Measurements from ENCODE around the gene CCL21.

The CCL21 gene

DNA sequence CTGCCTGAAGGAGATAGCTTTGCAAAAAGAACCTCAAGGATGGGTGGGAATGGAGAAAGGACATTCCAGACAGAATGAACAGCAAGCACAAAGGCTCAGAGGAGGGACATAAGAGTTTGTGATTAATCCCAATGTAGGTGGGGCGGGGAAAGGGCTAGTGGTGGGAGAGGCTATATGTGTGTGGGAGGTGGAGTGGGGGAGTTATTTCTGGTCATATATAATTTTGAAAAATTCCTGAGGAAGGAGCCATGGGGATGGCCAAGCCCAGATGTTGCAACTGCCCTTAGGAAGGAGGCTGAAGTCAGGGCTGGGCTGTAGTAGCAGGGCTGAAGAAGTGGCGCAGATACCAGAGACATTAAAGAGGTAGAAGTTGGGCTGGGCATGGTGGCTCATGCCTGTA lies 34.1 kb downstream of the CCL21 start:
- TF ChIP-seq, protein P1, sequence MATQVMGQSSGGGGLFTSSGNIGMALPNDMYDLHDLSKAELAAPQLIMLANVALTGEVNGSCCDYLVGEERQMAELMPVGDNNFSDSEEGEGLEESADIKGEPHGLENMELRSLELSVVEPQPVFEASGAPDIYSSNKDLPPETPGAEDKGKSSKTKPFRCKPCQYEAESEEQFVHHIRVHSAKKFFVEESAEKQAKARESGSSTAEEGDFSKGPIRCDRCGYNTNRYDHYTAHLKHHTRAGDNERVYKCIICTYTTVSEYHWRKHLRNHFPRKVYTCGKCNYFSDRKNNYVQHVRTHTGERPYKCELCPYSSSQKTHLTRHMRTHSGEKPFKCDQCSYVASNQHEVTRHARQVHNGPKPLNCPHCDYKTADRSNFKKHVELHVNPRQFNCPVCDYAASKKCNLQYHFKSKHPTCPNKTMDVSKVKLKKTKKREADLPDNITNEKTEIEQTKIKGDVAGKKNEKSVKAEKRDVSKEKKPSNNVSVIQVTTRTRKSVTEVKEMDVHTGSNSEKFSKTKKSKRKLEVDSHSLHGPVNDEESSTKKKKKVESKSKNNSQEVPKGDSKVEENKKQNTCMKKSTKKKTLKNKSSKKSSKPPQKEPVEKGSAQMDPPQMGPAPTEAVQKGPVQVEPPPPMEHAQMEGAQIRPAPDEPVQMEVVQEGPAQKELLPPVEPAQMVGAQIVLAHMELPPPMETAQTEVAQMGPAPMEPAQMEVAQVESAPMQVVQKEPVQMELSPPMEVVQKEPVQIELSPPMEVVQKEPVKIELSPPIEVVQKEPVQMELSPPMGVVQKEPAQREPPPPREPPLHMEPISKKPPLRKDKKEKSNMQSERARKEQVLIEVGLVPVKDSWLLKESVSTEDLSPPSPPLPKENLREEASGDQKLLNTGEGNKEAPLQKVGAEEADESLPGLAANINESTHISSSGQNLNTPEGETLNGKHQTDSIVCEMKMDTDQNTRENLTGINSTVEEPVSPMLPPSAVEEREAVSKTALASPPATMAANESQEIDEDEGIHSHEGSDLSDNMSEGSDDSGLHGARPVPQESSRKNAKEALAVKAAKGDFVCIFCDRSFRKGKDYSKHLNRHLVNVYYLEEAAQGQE (IDR thresholded peaks at IDR 0.05; ENCODE audit: insufficient replicate concordance, low read depth): no peak
- TF ChIP-seq, protein P2, sequence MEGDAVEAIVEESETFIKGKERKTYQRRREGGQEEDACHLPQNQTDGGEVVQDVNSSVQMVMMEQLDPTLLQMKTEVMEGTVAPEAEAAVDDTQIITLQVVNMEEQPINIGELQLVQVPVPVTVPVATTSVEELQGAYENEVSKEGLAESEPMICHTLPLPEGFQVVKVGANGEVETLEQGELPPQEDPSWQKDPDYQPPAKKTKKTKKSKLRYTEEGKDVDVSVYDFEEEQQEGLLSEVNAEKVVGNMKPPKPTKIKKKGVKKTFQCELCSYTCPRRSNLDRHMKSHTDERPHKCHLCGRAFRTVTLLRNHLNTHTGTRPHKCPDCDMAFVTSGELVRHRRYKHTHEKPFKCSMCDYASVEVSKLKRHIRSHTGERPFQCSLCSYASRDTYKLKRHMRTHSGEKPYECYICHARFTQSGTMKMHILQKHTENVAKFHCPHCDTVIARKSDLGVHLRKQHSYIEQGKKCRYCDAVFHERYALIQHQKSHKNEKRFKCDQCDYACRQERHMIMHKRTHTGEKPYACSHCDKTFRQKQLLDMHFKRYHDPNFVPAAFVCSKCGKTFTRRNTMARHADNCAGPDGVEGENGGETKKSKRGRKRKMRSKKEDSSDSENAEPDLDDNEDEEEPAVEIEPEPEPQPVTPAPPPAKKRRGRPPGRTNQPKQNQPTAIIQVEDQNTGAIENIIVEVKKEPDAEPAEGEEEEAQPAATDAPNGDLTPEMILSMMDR (IDR thresholded peaks at IDR 0.05; ENCODE audit: insufficient read depth, low read length): no peak
- TF ChIP-seq GABPA (IDR thresholded peaks at IDR 0.05; ENCODE audit: low read depth) (no peak), SPI1 (IDR thresholded peaks at IDR 0.05; ENCODE audit: borderline replicate concordance, low read depth) (no peak), POLR2AphosphoS5 (IDR thresholded peaks at IDR 0.05; ENCODE audit: low read depth) (no peak)
- Histone ChIP-seq H3K27ac (replicated peaks) (no peak overlapping the region), H3K27me3 (ENCODE audit: insufficient read depth, poor library complexity, severe bottlenecking) (no peaks in the 10 kb centered on the region), H3K4me3 (replicated peaks; ENCODE audit: insufficient read depth, low read length) (no peak overlapping the region)
- no peak for DNase-seq (ENCODE audit: low read depth in 1 of 2, low spot score in 1 of 2)

DNA sequence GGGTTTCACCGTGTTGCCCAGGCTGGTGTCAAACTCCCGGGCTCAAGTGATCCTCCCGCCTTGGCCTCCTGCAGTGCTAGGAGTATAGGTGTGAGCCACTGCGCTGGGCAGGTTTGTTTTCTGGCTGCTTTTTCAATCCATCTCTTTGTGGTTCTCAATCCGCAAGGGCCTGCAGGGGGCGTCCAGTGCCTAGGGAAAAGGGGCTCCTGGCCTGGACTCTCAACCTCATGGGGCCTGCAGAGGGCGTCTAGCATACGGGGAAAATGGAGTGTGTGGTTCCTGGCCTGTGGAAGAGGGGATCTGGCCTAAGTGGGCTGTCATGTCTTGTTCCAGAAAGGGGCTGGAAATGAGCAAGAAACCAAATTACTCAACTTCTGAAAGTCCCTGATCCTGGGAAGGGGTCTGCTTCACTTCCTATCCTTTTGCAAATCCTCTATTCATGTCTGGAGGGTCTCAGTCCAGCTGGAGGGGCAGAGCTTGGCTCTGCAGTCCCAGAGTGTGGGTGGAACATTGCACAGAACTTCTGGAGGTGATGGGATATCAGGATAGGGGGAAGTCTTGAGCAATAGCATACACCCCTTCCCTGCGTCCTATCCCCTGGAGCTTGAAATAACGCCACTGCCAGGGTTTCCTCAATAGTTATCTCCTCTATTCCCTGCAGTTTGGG lies 34.8 kb downstream of the CCL21 start:
- Histone ChIP-seq H3K4me3 (replicated peaks; ENCODE audit: insufficient read depth, low read length) (no peak overlapping the region), H3K27ac (replicated peaks) (no peak overlapping the region), H3K27me3 (ENCODE audit: insufficient read depth, poor library complexity, severe bottlenecking) (no peaks in the 10 kb centered on the region)
- TF ChIP-seq, protein P2 (IDR thresholded peaks at IDR 0.05; ENCODE audit: insufficient read depth, low read length): peak; percentile 61
- TF ChIP-seq GABPA (IDR thresholded peaks at IDR 0.05; ENCODE audit: low read depth): no peak
- DNase-seq (ENCODE audit: low read depth in 1 of 2, low spot score in 1 of 2): peak; percentile 40 to 81

DNA sequence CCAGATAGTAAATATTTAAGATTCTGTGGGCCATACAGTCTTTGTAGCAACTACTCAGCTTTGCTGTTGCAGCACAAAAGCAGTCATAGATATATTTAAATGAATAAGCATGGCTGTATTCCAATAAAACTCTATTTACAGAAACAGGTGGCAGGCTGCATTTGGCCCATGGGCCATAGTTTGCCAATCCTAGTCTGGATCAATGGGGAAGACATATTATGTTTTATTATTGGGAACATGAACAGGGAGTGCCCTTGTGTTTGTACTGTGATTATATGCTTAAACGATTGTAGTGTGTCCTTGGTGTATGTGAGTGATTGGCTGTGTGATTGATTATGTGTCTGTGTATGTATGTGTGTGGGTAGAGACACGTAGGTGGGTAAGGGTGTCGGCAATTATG lies 35.5 kb downstream of the CCL21 start:
- DNase-seq (ENCODE audit: low read depth in 1 of 2, low spot score in 1 of 2): no peak
- Histone ChIP-seq H3K27me3 (ENCODE audit: insufficient read depth, poor library complexity, severe bottlenecking) (no peaks in the 10 kb centered on the region), H3K4me3 (replicated peaks; ENCODE audit: insufficient read depth, low read length) (no peak overlapping the region), H3K27ac (replicated peaks) (no peak overlapping the region)
- TF ChIP-seq, protein P1 (IDR thresholded peaks at IDR 0.05; ENCODE audit: insufficient replicate concordance, low read depth): no peak
- TF ChIP-seq GABPA (IDR thresholded peaks at IDR 0.05; ENCODE audit: low read depth) (no peak), SPI1 (IDR thresholded peaks at IDR 0.05; ENCODE audit: borderline replicate concordance, low read depth) (no peak), POLR2AphosphoS5 (IDR thresholded peaks at IDR 0.05; ENCODE audit: low read depth) (no peak)
- TF ChIP-seq, protein P2 (IDR thresholded peaks at IDR 0.05; ENCODE audit: insufficient read depth, low read length): no peak

DNA sequence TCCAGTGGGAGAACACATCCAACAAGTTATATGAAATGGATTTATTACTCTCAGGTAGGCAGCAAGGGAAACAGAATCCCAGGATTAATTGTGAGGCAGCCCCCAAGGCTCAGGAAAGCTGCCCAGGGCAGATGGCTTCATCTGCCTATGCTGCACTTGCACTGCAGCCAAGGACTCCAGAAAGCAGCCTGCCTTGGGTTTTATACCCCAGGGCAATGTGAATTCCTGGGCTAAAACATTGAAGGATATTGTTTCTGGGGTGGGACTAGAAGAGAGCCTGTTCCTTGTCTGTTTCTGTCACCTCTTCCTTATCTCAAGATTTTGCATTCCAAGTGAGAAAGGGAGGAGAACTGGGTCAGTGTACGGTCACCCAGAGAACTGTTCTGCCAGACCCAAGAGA lies 38.6 kb downstream of the CCL21 start:
- no peak overlapping the region for H3K27ac ChIP-seq (replicated peaks)
- H3K27me3 ChIP-seq (ENCODE audit: insufficient read depth, poor library complexity, severe bottlenecking): no peaks in the 10 kb centered on the region
- no peak overlapping the region for H3K4me3 ChIP-seq (replicated peaks; ENCODE audit: insufficient read depth, low read length)
- no peak for TF ChIP-seq GABPA (IDR thresholded peaks at IDR 0.05; ENCODE audit: low read depth)
- no peak for TF ChIP-seq POLR2AphosphoS5 (IDR thresholded peaks at IDR 0.05; ENCODE audit: low read depth)
- TF ChIP-seq, protein P2 (IDR thresholded peaks at IDR 0.05; ENCODE audit: insufficient read depth, low read length): no peak
- TF ChIP-seq SPI1 (IDR thresholded peaks at IDR 0.05; ENCODE audit: borderline replicate concordance, low read depth): no peak
- TF ChIP-seq, protein P1 (IDR thresholded peaks at IDR 0.05; ENCODE audit: insufficient replicate concordance, low read depth): no peak
- DNase-seq (ENCODE audit: low read depth in 1 of 2, low spot score in 1 of 2): no peak
